ENCODE measurements around the gene CDC42SE2. TPM values are rescaled to one million over a fixed set of nuclear protein-coding genes. Genes with fewer than 3 reads are reported as not detected.

The CDC42SE2 gene
- polyA plus RNA-seq, 3 donors: 34.4 to 135 (median 92.6) TPM

DNA sequence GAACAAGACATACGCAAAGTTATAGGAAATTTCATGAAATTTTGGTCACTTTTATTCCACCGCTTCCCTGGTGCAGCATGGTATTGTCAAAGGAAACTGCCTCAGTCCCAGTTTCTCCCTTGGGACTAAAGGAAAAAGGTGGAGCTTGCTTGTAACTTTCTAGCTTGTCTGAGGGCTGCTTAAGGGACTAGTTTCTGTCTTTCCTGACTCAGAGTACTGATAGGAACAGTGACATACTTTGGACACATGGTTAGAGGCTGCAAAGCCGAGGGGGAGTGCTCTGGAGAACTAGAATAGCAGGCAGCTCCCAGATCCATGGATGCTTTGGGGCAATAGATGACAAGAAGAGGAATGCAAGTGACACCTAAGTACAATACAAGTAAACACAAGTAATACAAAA lies 136.7 kb downstream of the CDC42SE2 start:
- WGBS (ENCODE audit: insufficient coverage): 100% methylated on average over 1 of the region's 3 CpGs
- Histone ChIP-seq H3K79me2 (ENCODE audit: insufficient read depth, low read length) (no peaks in the 10 kb centered on the region), H3K36me3 (replicated peaks in 1 of 2; ENCODE audit: control insufficient read depth in 1 of 2, insufficient read depth in 2 of 2, low read length in 2 of 2) (peaks cover 22 to 64% of the 10 kb centered on the region in 2 donors), H3K9ac (ENCODE audit: insufficient read depth, low read length, poor library complexity, severe bottlenecking) (no peak overlapping the region), H3K27me3 (ENCODE audit: control insufficient read depth in 2 of 2, insufficient read depth in 2 of 2, low read length in 2 of 2) (no peaks in the 10 kb centered on the region), H3K4me1 (ENCODE audit: control insufficient read depth in 1 of 2, insufficient read depth in 2 of 2, low read length in 2 of 2) (no peaks in the 10 kb centered on the region), H3K4me2 (replicated peaks; ENCODE audit: extremely low read depth, low read length, poor library complexity, severe bottlenecking) (no peak overlapping the region), H2AFZ (ENCODE audit: insufficient read depth, low read depth, low read length, poor library complexity, severe bottlenecking) (no peak overlapping the region), H3K27ac (ENCODE audit: low read depth in 1 of 2, low read length in 2 of 2) (no peak overlapping the region), H3K4me3 (replicated peaks in 1 of 3; ENCODE audit: low read depth in 2 of 3, low read length in 3 of 3) (no peak overlapping the region), H3K9me3 (replicated peaks in 1 of 2; ENCODE audit: control insufficient read depth in 1 of 2, insufficient read depth in 1 of 2, low read length in 2 of 2) (peaks cover 18 to 28% of the 10 kb centered on the region in 2 donors), H4K20me1 (ENCODE audit: insufficient read depth, low read length) (no peaks in the 10 kb centered on the region)
- H3K4me1 Mint-ChIP-seq: no peaks in the 10 kb centered on the region
- peaks cover 54 to 63% of the 10 kb centered on the region in 2 donors for H3K36me3 Mint-ChIP-seq
- TF ChIP-seq, protein P1, sequence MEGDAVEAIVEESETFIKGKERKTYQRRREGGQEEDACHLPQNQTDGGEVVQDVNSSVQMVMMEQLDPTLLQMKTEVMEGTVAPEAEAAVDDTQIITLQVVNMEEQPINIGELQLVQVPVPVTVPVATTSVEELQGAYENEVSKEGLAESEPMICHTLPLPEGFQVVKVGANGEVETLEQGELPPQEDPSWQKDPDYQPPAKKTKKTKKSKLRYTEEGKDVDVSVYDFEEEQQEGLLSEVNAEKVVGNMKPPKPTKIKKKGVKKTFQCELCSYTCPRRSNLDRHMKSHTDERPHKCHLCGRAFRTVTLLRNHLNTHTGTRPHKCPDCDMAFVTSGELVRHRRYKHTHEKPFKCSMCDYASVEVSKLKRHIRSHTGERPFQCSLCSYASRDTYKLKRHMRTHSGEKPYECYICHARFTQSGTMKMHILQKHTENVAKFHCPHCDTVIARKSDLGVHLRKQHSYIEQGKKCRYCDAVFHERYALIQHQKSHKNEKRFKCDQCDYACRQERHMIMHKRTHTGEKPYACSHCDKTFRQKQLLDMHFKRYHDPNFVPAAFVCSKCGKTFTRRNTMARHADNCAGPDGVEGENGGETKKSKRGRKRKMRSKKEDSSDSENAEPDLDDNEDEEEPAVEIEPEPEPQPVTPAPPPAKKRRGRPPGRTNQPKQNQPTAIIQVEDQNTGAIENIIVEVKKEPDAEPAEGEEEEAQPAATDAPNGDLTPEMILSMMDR (IDR thresholded peaks at IDR 0.05): no peak
- intact Hi-C loops (cut with micrococcal nuclease): no loop called here
- peaks cover 0 to 1% (median 0%) of the 10 kb centered on the region in 3 donors for H3K27me3 Mint-ChIP-seq (ENCODE audit: low read depth in 3 of 3)
- H3K27ac Mint-ChIP-seq: no peak overlapping the region
- no peak for DNase-seq
- H3K4me3 Mint-ChIP-seq: no peak overlapping the region
- peaks cover 11 to 26% (median 22%) of the 10 kb centered on the region in 7 donors for H3K9me3 Mint-ChIP-seq

DNA sequence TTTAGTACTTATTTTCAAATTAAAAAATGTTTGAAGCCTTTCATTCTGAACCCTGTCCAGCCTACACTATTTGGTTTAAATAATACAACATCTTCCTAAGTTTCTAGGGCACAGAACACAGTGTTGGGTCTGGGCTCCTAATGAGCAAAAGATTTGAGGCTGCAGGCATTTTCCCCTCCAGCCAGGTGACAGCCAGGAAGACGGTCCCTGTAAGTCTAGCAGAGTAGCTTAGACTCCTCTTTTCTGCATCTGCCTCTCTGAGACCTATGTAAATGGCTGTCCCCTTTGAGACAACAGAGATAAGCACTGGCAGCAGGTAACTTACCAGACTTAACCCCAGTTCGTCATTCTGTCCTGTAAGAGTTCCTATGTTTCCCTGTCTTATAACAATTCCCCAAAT lies 141.8 kb downstream of the CDC42SE2 start:
- H3K27me3 Mint-ChIP-seq (ENCODE audit: low read depth in 3 of 3): peaks cover 0 to 1% (median 0%) of the 10 kb centered on the region in 3 donors
- Histone ChIP-seq H3K9me3 (replicated peaks in 1 of 2; ENCODE audit: control insufficient read depth in 1 of 2, insufficient read depth in 1 of 2, low read length in 2 of 2) (peaks cover 15 to 24% of the 10 kb centered on the region in 2 donors), H3K4me2 (replicated peaks; ENCODE audit: extremely low read depth, low read length, poor library complexity, severe bottlenecking) (no peak overlapping the region), H3K4me1 (ENCODE audit: control insufficient read depth in 1 of 2, insufficient read depth in 2 of 2, low read length in 2 of 2) (no peaks in the 10 kb centered on the region), H3K79me2 (ENCODE audit: insufficient read depth, low read length) (no peaks in the 10 kb centered on the region), H4K20me1 (ENCODE audit: insufficient read depth, low read length) (no peaks in the 10 kb centered on the region), H2AFZ (ENCODE audit: insufficient read depth, low read depth, low read length, poor library complexity, severe bottlenecking) (no peak overlapping the region), H3K36me3 (replicated peaks in 1 of 2; ENCODE audit: control insufficient read depth in 1 of 2, insufficient read depth in 2 of 2, low read length in 2 of 2) (peaks cover 13 to 32% of the 10 kb centered on the region in 2 donors), H3K9ac (ENCODE audit: insufficient read depth, low read length, poor library complexity, severe bottlenecking) (no peak overlapping the region), H3K27me3 (ENCODE audit: control insufficient read depth in 2 of 2, insufficient read depth in 2 of 2, low read length in 2 of 2) (no peaks in the 10 kb centered on the region), H3K4me3 (replicated peaks in 1 of 3; ENCODE audit: low read depth in 2 of 3, low read length in 3 of 3) (no peak overlapping the region), H3K27ac (ENCODE audit: low read depth in 1 of 2, low read length in 2 of 2) (no peak overlapping the region)
- no peak for DNase-seq
- H3K27ac Mint-ChIP-seq: peak overlapping the region in 2 of 7 donors; percentile 28 to 55
- H3K9me3 Mint-ChIP-seq: peaks cover 13 to 26% (median 21%) of the 10 kb centered on the region in 7 donors
- H3K4me1 Mint-ChIP-seq: no peaks in the 10 kb centered on the region
- no peak overlapping the region for H3K4me3 Mint-ChIP-seq
- intact Hi-C loops (cut with micrococcal nuclease): no loop called here
- WGBS (ENCODE audit: insufficient coverage): 91% methylated on average over 1 of the region's 2 CpGs
- peaks cover 39 to 68% of the 10 kb centered on the region in 2 donors for H3K36me3 Mint-ChIP-seq
- TF ChIP-seq, protein P1 (IDR thresholded peaks at IDR 0.05): no peak
